Globus pallidus (tissue), 1 donor: ENCODE measurements around the gene NUCB1.
"Not testable (repeated sequence)": the region's sequence is repeated elsewhere in the genome, so short reads cannot be mapped to it uniquely, and the experiment has no call there.

Experiments
- DNase-seq: peaks from one replicate; pipeline ENCODE4 v3.0.0-alpha.2; 2015; ENCODE audit warnings: low spot score

The NUCB1 gene

DNA sequence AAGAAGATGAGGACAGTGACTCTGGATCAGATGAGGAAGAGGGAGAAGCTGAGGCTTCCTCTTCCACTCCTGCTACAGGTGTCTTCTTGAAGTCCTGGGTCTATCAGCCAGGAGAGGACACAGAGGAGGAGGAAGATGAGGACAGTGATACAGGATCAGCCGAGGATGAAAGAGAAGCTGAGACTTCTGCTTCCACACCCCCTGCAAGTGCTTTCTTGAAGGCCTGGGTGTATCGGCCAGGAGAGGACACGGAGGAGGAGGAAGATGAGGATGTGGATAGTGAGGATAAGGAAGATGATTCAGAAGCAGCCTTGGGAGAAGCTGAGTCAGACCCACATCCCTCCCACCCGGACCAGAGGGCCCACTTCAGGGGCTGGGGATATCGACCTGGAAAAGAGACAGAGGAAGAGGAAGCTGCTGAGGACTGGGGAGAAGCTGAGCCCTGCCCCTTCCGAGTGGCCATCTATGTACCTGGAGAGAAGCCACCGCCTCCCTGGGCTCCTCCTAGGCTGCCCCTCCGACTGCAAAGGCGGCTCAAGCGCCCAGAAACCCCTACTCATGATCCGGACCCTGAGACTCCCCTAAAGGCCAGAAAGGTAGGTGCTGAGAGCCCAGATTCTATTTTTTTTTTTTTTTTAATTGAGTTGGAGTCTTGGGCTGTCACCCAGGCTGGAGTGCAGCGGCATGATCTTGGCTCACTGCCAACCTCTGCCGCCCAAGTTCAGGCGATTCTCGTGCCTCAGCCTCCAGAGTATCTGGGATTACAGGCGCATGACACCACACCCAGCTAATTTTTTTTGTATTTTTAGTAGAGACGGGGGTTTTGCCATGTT, 25.6 kb upstream of the NUCB1 start:
- DNase-seq, result no peak

DNA sequence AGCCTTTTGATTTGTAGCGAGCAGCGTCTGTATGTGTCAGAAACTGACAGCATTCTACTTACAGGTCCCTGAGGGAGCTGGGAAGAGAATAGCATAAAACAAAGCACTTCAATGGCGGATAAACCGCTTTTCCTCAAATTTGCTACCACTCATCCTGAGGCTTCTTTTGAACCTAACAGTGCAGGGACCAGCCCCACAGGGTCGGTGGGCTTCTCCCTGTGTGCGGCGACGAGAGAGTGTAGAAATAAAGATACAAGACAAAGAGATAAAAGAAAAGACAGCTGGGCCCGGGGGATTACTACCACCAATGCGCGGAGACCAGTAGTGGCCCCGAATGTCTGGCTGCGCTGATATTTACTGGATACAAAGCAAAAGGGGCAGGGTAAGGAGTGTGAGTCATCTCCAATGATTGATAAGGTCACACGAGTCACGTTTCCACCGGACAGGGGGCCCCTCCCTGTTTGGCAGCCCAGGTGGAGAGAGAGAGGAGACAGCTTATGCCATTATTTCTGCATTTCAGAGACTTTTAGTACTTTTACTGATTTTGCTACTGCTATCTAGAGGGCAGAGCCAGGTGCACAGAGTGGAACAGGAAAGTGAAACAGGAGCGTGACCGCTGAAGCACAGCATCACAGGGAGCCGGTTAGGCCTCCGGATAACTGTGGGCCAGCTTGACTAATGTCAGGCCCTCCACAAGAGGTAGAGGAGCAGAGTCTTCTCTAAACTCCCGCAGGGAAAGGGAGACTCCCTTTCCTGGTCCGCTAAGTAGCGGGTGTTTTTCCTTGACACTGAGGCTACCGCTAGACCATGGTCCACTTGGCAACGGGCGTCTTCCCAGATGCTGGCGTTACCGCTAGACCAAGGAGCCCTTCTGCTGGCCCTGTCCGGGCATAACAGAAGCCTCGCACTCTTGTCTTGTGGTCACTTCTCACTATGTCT, 23.8 kb upstream of the NUCB1 start:
- DNase-seq, result not testable (repeated sequence)

DNA sequence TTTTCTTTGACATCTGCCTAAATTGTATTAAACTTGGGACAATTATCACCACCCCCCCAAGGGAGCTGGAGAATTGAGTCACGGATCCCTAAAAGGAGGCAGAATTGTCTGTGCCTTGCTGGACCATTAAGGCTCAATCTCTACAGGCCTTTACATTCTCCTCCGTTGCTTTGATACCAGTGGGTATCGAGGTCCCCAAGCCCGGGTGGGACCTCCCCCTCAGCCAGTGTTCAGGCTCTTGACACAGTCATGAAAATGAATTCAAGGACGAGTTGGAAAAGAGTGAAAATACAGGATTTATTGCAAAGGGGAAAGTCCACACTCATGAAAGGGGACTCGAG, 22.3 kb upstream of the NUCB1 start:
- DNase-seq, result no peak

DNA sequence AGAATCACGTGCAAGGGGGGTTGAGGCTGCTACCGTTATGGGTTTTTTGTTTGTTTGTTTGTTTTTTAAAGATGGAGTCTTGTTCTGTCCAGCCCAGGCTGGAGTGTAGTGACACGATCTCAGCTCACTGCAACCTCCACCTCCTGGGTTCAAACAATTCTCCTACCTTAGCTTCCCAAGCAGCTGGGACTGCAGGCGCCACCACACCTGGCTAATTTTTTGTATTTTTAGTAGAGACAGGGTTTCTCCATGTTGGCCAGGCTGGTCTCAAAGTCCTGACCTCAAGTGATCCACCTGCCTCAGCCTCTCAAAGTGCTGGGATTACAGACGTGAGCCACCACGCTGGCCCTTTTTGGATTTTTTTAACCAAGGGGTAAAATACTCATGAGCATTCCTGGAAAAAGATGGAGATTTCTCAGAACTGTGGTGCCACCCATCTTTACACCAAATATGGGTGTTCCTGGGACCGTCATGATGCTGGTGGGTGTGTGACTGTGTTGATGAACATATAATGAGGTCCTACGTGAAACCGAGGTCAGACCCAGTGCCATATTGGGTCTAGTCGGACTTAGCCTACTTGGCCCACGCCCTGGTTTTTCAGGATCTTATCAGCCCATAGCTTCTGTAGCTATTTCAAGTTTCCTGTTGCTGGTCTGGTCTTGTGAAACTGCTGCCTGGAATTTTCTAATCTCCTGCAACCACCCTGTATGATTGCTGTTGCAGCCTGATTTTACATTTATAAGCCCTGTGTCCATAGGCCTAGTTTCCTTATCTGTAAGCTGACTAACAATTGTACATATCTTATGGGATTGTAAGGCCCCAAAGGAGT, 21.7 kb upstream of the NUCB1 start:
- DNase-seq, result no peak

DNA sequence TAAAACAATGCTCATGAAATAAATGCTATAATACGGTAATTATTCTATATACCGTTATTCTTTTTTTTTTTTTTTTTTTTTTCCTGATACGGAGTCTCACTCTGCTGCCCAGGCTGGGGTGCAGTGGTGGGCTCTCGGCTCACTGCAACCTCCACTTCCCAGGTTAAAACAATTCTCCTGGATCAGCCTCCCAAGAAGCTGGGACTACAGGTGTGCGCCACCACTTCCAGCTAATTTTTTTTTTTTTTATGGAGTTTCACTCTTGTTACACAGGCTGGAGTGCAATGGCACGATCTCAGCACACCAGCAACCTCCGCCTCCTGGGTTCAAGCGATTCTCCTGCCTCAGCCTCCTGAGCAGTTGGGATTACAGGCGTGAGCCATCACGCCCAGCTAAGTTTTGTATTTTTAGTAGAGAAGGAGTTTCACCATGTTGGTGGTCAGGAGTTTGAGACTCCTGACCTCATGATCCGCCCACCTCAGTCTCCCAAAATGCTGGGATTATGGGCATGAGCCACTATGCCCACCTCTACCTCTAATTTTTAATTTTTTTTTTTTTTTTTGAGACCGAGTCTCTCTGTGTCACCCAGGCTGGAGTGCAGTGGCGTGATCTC, 21.0 kb upstream of the NUCB1 start:
- no peak for DNase-seq

DNA sequence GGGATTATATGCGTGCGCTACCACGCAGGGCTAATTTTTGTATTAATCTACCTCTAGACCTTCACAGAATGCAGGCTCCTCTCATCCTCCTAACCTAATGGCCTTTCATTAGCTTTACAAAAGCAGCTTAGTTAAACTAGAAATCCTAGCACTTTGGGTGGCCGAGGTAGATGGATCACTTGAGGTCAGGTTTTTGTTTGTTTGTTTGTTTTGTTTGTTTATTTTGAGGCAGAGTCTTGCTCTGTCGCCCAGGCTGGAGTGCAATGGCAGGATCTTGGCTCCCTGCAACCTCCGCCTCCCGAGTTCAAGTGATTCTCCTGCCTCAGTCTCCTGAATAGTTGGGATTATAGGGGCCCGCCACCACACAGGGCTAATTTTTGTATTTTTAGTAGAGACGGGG, 20.4 kb upstream of the NUCB1 start:
- not testable (repeated sequence) for DNase-seq

DNA sequence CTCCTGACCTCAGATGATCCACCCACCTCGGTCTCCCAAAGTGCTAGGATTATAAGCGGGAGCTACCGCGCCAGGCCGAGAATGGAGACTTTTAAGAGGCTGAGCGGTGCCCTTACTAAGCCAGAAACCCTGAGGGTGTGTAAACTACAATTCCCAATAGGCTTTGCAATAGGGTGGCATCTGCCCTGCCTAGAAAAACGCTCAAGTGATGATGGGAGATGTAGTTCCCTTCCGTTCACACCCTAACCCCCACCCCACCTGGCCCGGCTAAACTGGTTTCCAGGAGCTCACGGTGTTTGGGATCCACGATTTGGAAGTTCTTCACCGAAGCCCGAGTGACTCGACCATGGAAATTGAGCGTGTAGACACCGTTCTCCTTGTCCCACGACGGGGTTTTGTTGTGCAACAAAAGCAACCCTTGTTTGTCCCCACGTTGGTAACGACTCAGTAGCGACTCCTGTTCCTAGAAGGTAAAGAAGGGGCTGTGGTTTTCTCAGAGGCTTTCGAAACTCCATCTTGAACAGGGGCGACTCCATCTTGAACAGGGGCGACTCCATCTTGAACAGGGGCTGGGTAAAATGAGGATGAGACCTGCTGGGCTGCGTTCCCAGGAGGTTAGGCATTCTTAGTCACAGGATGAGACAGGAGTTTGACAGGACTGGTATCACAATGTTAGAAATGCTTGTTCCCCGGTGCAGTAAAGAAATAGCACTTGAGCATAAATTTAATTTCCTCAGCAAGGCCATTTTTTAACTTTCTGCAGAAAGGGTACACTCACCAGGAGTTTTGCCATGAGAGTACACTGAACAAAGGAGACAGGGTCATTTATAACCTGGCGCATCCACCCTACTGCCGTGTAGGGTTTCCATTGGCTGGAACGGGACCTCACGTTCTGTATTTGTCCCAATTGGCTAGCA, 18.1 kb upstream of the NUCB1 start:
- DNase-seq, result no peak

DNA sequence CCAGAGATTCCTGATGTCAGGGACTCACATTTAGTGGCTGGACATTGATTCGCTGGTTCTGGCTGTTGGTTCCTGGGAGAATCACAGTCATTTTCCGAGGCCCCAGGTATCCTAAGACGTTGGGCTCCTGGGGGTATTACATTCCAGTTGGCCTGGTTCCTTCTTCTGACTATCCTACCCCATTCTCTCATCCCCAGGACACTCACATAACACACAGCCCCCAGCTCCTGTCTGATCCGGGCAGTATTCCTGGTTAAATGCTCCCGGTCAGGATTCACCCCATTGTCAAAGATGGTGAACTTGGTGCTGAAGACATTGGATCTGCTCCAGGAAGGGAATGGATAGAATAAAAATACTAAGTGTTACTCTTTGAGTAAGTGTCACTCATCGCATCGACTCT, 16.4 kb upstream of the NUCB1 start:
- DNase-seq, result no peak

DNA sequence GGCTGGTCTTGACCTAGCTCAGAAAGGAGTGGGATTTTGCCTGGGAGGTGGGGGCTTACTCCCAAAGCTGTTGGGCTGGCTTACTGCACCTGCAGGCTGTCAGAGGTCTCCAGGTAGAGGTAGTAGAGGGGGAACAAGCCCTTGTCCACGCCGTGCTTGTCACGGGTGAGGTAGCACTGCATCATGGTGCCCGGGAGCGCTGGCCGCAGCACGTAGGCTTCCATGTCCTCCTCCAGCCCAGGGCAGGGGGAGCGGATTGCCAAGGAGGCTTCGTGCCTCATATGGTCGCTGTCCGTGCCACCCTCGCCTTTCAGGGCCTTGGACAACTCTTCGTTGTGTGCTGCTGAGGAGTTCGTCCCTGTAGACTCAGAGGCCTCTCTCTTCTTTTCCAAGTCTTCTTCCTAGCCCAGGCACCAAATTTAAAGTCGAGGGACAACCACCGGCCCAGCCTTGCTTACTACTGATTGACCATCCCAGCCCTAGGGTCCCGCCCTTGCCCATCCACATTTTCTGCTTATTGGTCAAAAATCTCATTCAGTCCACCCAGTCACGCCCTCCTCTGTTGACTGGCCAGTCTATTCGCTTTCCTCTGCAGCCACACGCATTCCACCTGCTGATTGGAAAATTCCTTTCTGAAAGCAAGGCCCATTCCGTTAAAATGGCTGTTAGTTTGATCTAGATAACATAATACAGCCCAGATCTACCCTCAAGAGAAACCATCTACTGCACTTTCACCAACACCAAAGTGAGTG, 12.1 kb upstream of the NUCB1 start:
- DNase-seq, result no peak

DNA sequence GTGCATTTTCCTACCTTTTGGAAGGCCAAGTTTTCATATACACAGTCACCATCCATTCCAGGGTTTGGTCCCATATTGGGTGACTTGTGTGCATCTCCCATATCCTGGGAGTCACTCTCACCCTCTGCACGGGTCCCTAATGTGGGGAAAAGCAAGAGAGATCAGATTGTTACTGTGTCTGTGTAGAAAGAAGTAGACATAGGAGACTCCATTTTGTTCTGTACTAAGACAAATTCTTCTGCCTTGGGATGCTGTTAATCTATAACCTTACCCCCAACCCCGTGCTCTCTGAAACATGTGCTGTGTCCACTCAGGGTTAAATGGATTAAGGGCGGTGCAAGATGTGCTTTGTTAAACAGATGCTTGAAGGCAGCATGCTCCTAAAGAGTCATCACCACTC, 10.6 kb upstream of the NUCB1 start:
- not testable (repeated sequence) for DNase-seq

DNA sequence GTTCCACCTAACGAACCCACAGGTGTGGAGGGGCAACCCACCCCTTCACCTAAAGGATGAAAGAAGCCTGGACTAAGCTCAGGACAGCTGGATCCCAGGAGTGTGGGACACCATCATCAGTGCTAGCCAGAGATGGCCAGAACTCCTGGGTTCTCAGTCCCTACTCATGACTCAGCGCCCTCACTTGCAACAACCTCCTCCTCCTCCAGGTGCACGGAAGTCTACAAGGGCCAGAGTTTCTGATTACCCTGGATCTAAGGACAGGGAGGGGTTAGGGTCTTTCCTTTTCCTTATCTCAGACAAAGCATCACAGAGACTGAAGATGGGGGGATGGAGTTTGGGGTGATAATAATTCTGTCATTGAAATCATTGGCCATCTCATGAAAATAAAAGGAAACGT, 9.6 kb upstream of the NUCB1 start:
- DNase-seq, result no peak

DNA sequence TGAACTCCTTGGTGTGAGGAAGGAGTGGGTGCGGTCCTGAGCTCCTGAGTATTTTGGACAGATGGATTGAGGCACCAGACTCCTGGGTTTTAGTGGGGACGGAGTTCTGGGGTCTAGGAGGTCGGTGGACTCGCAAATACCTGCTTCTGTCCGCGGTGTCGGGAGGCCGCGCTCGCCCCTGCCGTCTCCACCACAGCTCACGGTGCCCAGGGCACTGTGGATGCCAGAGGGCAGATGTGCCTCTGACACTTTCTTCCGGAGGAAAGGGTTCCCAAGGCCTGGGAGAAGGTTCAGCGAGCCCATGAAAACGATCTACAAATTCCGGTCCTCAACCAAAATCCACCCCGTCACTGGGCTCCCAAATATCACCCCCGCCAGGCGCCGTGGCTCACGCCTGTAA, 4.9 kb upstream of the NUCB1 start:
- no peak for DNase-seq

DNA sequence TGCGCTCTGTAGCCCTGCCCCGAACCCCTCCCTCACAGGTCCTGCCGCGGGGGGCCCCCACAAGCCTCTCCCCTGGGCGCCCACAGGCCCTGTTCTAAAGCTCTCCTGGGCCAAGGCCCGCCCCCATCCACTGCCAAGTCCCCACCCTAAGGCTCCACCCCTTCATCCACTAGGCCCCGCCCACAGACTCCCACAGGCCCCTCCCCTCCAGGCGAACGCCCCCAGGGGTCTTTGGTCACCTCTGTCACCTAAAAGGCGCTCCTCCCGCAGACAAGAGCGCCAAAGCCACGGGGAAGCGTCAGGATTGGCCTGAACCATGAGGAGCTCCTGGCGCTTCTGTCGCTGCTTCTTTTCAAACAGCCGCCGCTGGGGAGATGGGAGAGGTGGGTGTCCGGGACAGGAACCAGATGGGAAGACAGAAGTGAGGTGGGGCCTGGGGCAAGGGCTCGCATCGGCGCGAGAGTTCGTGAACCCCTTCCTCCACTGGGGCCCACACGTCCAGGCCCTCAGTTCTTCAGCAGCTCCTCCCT, 3.9 kb upstream of the NUCB1 start:
- DNase-seq, result peak; percentile 22

DNA sequence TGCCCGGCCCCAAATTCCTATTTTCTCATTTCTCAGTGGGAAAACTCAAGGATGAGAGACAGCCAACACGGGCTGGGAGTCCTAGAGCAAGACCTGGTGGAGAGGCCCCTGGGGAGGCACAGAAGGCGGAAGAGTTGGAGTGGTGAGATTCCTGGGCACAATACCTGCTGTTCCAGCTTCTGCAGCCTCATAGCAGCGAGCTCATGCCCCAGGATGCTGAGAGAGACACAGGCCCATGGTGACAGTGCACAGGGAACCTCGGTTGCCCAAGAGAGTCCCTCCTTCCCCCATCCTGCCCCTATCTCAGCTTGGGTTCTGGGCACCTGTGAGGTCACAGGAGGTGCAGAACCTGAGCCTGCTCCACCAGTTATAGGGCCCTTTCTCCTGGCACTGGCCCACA, 2.9 kb upstream of the NUCB1 start:
- DNase-seq, result no peak

DNA sequence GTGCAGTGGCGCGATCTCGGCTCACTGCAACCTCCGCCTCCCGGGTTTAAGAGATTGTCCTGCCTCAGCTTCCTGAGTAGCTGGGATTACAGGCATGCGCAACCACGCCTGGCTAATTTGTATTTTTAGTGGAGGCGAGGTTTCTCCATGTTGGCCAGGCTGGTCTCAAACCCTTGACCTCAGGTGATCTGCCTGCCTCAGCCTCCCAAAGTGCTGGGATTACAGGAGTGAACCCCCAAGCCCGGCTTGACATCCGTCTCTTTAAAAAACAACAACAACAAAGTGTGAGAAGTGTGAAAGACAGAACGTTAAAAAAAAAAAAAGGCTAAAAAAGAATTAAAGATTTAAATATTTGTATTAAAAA, 744 bp upstream of the NUCB1 start:
- not testable (repeated sequence) for DNase-seq

DNA sequence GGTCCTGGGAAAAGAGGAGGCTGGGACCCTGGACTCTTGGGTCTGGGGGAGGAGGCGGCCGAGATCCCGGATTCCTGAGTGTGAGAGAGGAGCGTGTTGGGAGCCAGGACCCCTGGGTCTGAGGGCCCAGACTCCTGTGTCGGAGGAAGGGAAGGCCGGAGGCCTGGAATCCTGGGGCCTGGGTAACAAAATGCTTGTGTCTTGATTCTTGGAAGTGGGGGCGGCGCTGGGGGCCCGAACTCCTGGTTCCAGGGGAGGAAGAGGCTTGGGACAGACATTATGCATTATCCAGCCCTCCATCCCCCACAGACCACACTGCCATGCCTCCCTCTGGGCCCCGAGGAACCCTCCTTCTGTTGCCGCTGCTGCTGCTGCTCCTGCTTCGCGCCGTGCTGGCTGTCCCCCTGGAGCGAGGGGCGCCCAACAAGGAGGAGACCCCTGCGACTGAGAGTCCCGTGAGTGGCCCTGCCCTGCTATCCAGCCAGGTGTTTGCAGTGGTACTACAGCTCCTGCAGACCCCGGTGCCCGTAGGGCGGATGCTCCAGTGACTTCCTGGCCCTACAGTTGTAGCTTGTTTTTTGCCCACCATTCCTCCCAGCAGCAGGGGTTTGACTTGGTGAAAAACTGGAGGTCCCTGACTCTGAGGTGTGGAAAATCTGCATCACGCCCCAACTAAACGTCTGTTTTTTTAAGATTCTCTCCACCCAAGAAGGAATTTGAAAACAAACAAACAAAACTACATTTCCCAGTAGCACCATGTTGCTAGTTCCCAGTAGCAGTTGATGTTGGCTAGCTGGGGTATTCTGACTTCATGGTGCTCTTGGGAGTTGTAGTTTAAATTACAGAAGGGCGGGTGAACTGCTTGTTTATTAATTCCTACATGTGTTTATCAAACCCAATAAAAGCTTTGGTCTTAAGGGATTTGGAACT, 630 bp downstream of the NUCB1 start:
- DNase-seq, result peak; percentile 18

DNA sequence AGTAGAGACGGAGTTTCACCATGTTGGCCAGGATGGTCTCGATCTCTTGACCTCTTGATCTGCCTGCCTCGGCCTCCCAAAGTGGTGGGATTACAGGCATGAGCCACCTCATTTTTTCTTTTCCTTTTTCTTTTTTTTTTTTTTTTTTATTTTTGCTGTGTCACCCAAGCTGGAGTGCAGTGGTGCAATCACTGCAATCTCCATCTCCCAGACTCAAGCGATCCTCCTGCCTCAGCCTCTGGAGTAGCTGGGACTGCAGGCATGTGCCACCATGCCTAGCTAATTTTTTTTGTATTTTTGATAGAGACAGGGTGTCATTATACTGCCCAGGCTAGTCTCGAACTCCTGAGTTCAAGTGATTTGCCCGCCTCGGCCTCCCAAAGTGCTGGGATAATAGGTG, 2.2 kb downstream of the NUCB1 start:
- DNase-seq, result not testable (repeated sequence)

DNA sequence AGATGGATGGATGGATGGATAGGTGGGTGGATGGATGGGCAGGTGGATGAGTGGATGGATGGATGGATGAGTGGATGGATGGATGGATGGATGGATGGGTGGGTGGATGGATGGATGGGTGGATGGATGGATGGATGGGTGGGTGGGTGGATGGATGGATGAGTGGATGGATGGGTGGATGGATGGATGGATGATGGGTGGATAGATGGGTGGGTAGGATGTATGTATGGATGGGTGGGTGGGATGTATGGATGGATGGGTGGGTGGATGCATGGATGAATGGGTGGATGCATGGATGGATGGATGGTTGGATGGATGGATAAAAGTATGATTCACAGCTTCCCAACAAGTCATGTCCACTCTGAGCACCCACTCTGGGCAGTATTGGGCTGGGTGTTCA, 3.7 kb downstream of the NUCB1 start:
- not testable (repeated sequence) for DNase-seq

DNA sequence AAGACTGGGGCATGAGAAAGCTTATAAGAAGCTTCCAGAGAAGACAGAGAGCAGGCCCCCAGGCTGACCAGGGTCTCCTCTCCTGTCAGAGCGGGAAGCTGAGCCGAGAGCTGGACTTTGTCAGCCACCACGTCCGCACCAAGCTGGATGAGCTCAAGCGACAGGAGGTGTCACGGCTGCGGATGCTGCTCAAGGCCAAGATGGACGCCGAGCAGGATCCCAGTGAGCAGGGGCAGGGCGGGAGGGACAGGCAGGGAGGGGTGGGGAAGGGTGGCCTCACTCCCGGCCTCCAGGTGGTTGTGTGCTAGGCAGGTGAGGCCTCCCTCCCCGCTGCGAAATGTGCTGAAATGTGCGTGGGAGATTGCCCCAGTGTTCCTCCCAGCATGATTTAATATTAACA, 5.6 kb downstream of the NUCB1 start:
- DNase-seq, result no peak
